ENCODE results near the gene ZER1.
"Not testable (repeated sequence)": the region's sequence is repeated elsewhere in the genome, so short reads cannot be mapped to it uniquely, and the experiment has no call there.

DNA sequence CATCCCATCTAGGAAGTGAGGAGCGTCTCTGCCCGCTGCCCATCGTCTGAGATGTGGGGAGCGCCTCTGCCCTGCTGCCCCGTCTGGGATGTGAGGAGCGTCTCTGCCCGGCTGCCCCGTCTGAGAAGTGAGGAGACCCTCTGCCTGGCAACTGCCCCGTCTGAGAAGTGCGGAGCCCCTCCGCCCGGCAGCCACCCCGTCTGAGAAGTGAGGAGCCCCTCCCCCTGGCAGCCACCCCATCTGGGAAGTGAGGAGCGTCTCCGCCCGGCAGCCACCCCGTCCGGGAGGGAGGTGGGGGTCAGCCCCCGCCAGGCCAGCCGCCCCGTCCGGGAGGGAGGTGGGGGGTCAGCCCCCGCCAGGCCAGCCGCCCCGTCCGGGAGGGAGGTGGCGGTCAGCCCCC is 8.4 kb upstream of the ZER1 start:
- TF ChIP-seq, protein P1, sequence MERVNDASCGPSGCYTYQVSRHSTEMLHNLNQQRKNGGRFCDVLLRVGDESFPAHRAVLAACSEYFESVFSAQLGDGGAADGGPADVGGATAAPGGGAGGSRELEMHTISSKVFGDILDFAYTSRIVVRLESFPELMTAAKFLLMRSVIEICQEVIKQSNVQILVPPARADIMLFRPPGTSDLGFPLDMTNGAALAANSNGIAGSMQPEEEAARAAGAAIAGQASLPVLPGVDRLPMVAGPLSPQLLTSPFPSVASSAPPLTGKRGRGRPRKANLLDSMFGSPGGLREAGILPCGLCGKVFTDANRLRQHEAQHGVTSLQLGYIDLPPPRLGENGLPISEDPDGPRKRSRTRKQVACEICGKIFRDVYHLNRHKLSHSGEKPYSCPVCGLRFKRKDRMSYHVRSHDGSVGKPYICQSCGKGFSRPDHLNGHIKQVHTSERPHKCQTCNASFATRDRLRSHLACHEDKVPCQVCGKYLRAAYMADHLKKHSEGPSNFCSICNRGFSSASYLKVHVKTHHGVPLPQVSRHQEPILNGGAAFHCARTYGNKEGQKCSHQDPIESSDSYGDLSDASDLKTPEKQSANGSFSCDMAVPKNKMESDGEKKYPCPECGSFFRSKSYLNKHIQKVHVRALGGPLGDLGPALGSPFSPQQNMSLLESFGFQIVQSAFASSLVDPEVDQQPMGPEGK (CRISPR knock-in tag; IDR thresholded peaks at IDR 0.05; ENCODE audit: borderline replicate concordance), result not testable (repeated sequence)
- TF ChIP-seq ARNTL (CRISPR knock-in tag; IDR thresholded peaks at IDR 0.05; ENCODE audit: borderline replicate concordance, low read depth); TOX (CRISPR knock-in tag; IDR thresholded peaks at IDR 0.05; ENCODE audit: borderline replicate concordance); ISL1 (CRISPR knock-in tag; IDR thresholded peaks at IDR 0.05); ZC3H10 (CRISPR knock-in tag; IDR thresholded peaks at IDR 0.05); ESRRG (CRISPR knock-in tag; IDR thresholded peaks at IDR 0.05); OSR1 (CRISPR knock-in tag; IDR thresholded peaks at IDR 0.05); RARB (CRISPR knock-in tag; IDR thresholded peaks at IDR 0.05); PPARA (CRISPR knock-in tag; IDR thresholded peaks at IDR 0.05; ENCODE audit: borderline replicate concordance); TCF4 (CRISPR knock-in tag; IDR thresholded peaks at IDR 0.05; ENCODE audit: borderline replicate concordance): not testable (repeated sequence)
- TF ChIP-seq, protein P2, sequence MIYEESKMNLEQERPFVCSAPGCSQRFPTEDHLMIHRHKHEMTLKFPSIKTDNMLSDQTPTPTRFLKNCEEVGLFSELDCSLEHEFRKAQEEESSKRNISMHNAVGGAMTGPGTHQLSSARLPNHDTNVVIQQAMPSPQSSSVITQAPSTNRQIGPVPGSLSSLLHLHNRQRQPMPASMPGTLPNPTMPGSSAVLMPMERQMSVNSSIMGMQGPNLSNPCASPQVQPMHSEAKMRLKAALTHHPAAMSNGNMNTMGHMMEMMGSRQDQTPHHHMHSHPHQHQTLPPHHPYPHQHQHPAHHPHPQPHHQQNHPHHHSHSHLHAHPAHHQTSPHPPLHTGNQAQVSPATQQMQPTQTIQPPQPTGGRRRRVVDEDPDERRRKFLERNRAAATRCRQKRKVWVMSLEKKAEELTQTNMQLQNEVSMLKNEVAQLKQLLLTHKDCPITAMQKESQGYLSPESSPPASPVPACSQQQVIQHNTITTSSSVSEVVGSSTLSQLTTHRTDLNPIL (CRISPR knock-in tag; IDR thresholded peaks at IDR 0.05; ENCODE audit: low read depth), result not testable (repeated sequence)
